SK-N-SH (cell line): ENCODE results near the gene CTCFL. TPM values are rescaled to one million over a fixed set of nuclear protein-coding genes. Genes with fewer than 3 reads are reported as not detected.

Source experiments
- CTCF ChIA-PET: fragments of 300-600, 350-600 bp; formaldehyde crosslinking; extraction: SDS; loops from one replicate; lab custom pipeline; 2021; lab: Yijun Ruan, JAX
- POLR2A ChIA-PET: fragments of 350-600 bp; sonication (Branson Sonifier 250); formaldehyde crosslinking; extraction: SDS; loops from one replicate; lab custom pipeline; 2020; ENCODE audit warnings: antibody characterized with exemption, inconsistent platforms; lab: Yijun Ruan, JAX
- DNase-seq: peaks from one replicate; pipeline ENCODE4 v3.0.0; 2012
- H2AFZ ChIP-seq: fragments of 200-600 bp; sonication (generic); 2 replicates; pipeline ENCODE4 v1.8.1; 2016; ENCODE audit warnings: antibody characterized with exemption, mild to moderate bottlenecking, low read depth
- H3F3A ChIP-seq: fragments of 200-600 bp; sonication (generic); replicated peaks from 2 replicates; pipeline ENCODE3; 2016; ENCODE audit warnings: antibody characterized with exemption, mild to moderate bottlenecking; ENCODE audit not compliant: insufficient read depth
- H3K27ac ChIP-seq, 2 experiments: fragments of 200-500 bp in 1 of 2; fragments of 200-600 bp in 1 of 2; sonication (Bioruptor generic) in 1 of 2; sonication (generic), shearing (Covaris generic) in 1 of 2; 2 replicates each; pipeline versions ENCODE4 v1.5.1 to v1.6.1; 2014 to 2016; ENCODE audit warnings: low read depth in 2 of 2, inconsistent platforms in 1 of 2, low read length in 1 of 2, mild to moderate bottlenecking in 1 of 2, mixed read lengths in 1 of 2
- H3K27me3 ChIP-seq: fragments of 200-600 bp; sonication (generic), shearing (Covaris generic); 2 replicates; pipeline ENCODE4 v1.6.1; 2016; ENCODE audit warnings: mixed run types; ENCODE audit not compliant: insufficient read depth
- H3K36me3 ChIP-seq, 2 experiments: fragments of 200-500 bp in 1 of 2; fragments of 200-600 bp in 1 of 2; sonication (Bioruptor generic) in 1 of 2; sonication (generic) in 1 of 2; replicated peaks in 1 of 2; 2 replicates each; pipeline versions ENCODE3 to v1.5.1; 2014 to 2016; ENCODE audit warnings: low read length in 1 of 2, mild to moderate bottlenecking in 1 of 2; ENCODE audit not compliant: insufficient read depth in 2 of 2, control insufficient read depth in 1 of 2
- H3K4me1 ChIP-seq, 2 experiments: fragments of 200-500 bp in 1 of 2; fragments of 200-600 bp in 1 of 2; sonication (Bioruptor generic) in 1 of 2; sonication (generic), shearing (Covaris generic) in 1 of 2; 2 replicates each; pipeline versions ENCODE4 v1.5.1 to v1.6.1; 2014 to 2016; ENCODE audit warnings: low read depth in 1 of 2, low read length in 1 of 2, mixed run types in 1 of 2; ENCODE audit not compliant: insufficient read depth in 2 of 2, control insufficient read depth in 1 of 2
- H3K4me2 ChIP-seq: fragments of 200-600 bp; sonication (generic), shearing (Covaris generic); 2 replicates; pipeline ENCODE4 v1.6.1; 2017; ENCODE audit warnings: mixed run types
- H3K4me3 ChIP-seq, 2 experiments: fragments of 200-500 bp in 1 of 2; fragments of 200-600 bp in 1 of 2; sonication (Bioruptor generic) in 1 of 2; sonication (generic), shearing (Covaris generic) in 1 of 2; 2 replicates each; pipeline versions ENCODE4 v1.5.1 to v1.8.1; 2014 to 2016; ENCODE audit warnings: low read depth in 2 of 2, inconsistent platforms in 1 of 2, low read length in 1 of 2, mild to moderate bottlenecking in 1 of 2, mixed read lengths in 1 of 2, moderate library complexity in 1 of 2
- H3K79me2 ChIP-seq: fragments of 200-600 bp; sonication (generic); 2 replicates; pipeline ENCODE4 v1.8.1; 2017; ENCODE audit warnings: mild to moderate bottlenecking; ENCODE audit not compliant: insufficient read depth
- H3K9ac ChIP-seq: fragments of 200-600 bp; sonication (generic); 2 replicates; pipeline ENCODE4 v1.6.1; 2017; ENCODE audit warnings: mixed run types
- H3K9me2 ChIP-seq: fragments of 200-600 bp; sonication (generic); 2 replicates; pipeline ENCODE4 v1.6.1; 2017; ENCODE audit warnings: mixed run types
- H3K9me3 ChIP-seq: fragments of 200-600 bp; sonication (generic); 2 replicates; pipeline ENCODE4 v1.6.1; 2017; ENCODE audit warnings: mixed run types, mild to moderate bottlenecking, moderate library complexity
- H4K20me1 ChIP-seq: fragments of 200-600 bp; sonication (generic); 2 replicates; pipeline ENCODE4 v1.6.1; 2017; ENCODE audit warnings: mild to moderate bottlenecking, mixed run types; ENCODE audit not compliant: insufficient read depth
- CTCF ChIP-seq: fragments of 200-600 bp; sonication (generic); IDR thresholded peaks from 2 replicates; pipeline ENCODE4 v1.6.1; 2017; ENCODE audit warnings: antibody characterized with exemption, mild to moderate bottlenecking, moderate library complexity
- ELF1 ChIP-seq: IDR thresholded peaks from 2 replicates; pipeline ENCODE4 v1.4.0; 2012
- EZH2phosphoT487 ChIP-seq: fragments of 200-600 bp; sonication (generic); IDR thresholded peaks from 2 replicates; pipeline ENCODE4 v1.6.1; 2017; ENCODE audit warnings: low read depth, mixed run types, mild to moderate bottlenecking, antibody characterized with exemption, moderate library complexity, borderline replicate concordance
- FOXJ3 ChIP-seq: sonication (generic); formaldehyde crosslinking; IDR thresholded peaks from 2 replicates; pipeline ENCODE4 v1.5.1; 2020; ENCODE audit warnings: mild to moderate bottlenecking, missing genetic modification reagents
- FOXM1 ChIP-seq: IDR thresholded peaks from 2 replicates; pipeline ENCODE4 v1.4.0; 2012; ENCODE audit warnings: low read depth, mild to moderate bottlenecking
- GABPA ChIP-seq: IDR thresholded peaks from 2 replicates; pipeline ENCODE4 v1.4.0; 2012; ENCODE audit warnings: low read depth, mild to moderate bottlenecking
- MXI1 ChIP-seq: IDR thresholded peaks from 2 replicates; pipeline ENCODE4 v1.6.1; 2012; ENCODE audit warnings: mild to moderate bottlenecking, low read depth, low read length, improper control_type of control experiment
- NFIC ChIP-seq: IDR thresholded peaks from 2 replicates; pipeline ENCODE4 v1.4.0; 2012; ENCODE audit warnings: borderline replicate concordance
- NRF1 ChIP-seq: IDR thresholded peaks from 2 replicates; pipeline ENCODE4 v1.6.1; 2012; ENCODE audit warnings: low read depth, mild to moderate bottlenecking, low read length
- PBX3 ChIP-seq: IDR thresholded peaks from 2 replicates; pipeline ENCODE4; 2012
- REST ChIP-seq: IDR thresholded peaks from 2 replicates; pipeline ENCODE4 v1.6.1; 2012; ENCODE audit warnings: mild to moderate bottlenecking, low read depth, low read length, moderate library complexity
- RFX5 ChIP-seq: IDR thresholded peaks from 2 replicates; pipeline ENCODE4 v1.6.1; 2012; ENCODE audit warnings: mild to moderate bottlenecking, improper control_type of control experiment, low read length
- RXRA ChIP-seq: IDR thresholded peaks from 2 replicates; pipeline ENCODE4 v1.4.0; 2012; ENCODE audit warnings: low read depth, mild to moderate bottlenecking, borderline replicate concordance
- SIN3A ChIP-seq: IDR thresholded peaks from 2 replicates; pipeline ENCODE4 v1.6.1; 2012; ENCODE audit warnings: low read depth, mild to moderate bottlenecking, low read length, moderate library complexity, borderline replicate concordance
- SMC3 ChIP-seq: IDR thresholded peaks from 2 replicates; pipeline ENCODE4 v1.6.1; 2012; ENCODE audit warnings: low read depth, low read length, improper control_type of control experiment
- TAF1 ChIP-seq: IDR thresholded peaks from 2 replicates; pipeline ENCODE4 v1.6.1; 2012; ENCODE audit warnings: low read depth, mild to moderate bottlenecking, low read length, moderate library complexity, borderline replicate concordance
- TEAD4 ChIP-seq: IDR thresholded peaks from 2 replicates; pipeline ENCODE4 v1.4.0; 2012; ENCODE audit warnings: mild to moderate bottlenecking, borderline replicate concordance; ENCODE audit not compliant: insufficient read depth
- USF1 ChIP-seq: IDR thresholded peaks from 2 replicates; pipeline ENCODE4 v1.4.0; 2012; ENCODE audit warnings: low read depth, borderline replicate concordance
- USF2 ChIP-seq: fragments of 150-350 bp; IDR thresholded peaks from 2 replicates; pipeline ENCODE4 v1.6.1; 2017; ENCODE audit warnings: antibody characterized with exemption, low read length, low read depth, borderline replicate concordance
- ZBTB33 ChIP-seq: IDR thresholded peaks from 2 replicates; pipeline ENCODE4 v1.4.0; 2012; ENCODE audit warnings: low read depth, borderline replicate concordance
- WGBS: methylation state at CpG from one replicate; pipeline ENCODE4 v1.1.6; 2017; ENCODE audit warnings: low lambda C conversion rate; 5-methylcytosine and 5-hydroxymethylcytosine counted together
- polyA plus RNA-seq, 3 experiments: library from polyadenylated mRNA; depleted of rRNA; stranded (reverse); fragments of >200 nt; gene quantifications; 2 replicates each; pipeline ENCODE4 v1.2.3, GENCODE V29; 2012

CTCFL gene
- polyA plus RNA-seq, 1 of the 3 experiments (the other 2 are of a cell fraction) = not detected

- ChIA-PET POLR2A (no interaction called here), CTCF (no interaction called here)
- DNase-seq = no peak
- no peaks in the 10 kb centered on the region for H3K36me3 ChIP-seq
- no peak overlapping the region for H3K4me3 ChIP-seq
- H3K9me3 ChIP-seq = no peaks in the 10 kb centered on the region
- WGBS = 77% methylated on average over 6 of the region's 6 CpGs
- no peaks in the 10 kb centered on the region for H4K20me1 ChIP-seq
- H3K27ac ChIP-seq = no peak overlapping the region
- no peak overlapping the region for H2AFZ ChIP-seq
- peaks cover 16% of the 10 kb centered on the region; the same call in 1 of the 2 replicates for H3K27me3 ChIP-seq
- H3F3A ChIP-seq = no peaks in the 10 kb centered on the region
- no peaks in the 10 kb centered on the region for H3K4me1 ChIP-seq
- no peaks in the 10 kb centered on the region for H3K9me2 ChIP-seq
- H3K9ac ChIP-seq = no peak overlapping the region
- TF ChIP-seq SIN3A (no peak), NRF1 (no peak), RXRA (no peak), ZBTB33 (no peak), EZH2phosphoT487 (no peak), ELF1 (no peak), REST (no peak), NFIC (no peak), FOXM1 (no peak), CTCF (no peak), MXI1 (no peak), GABPA (no peak), FOXJ3 (CRISPR knock-in tag) (no peak), USF1 (no peak), SMC3 (no peak), PBX3 (no peak), TEAD4 (no peak), USF2 (no peak), TAF1 (no peak), RFX5 (no peak)
- TF ChIP-seq, all 33 proteins: peak for 0
- H3K4me2 ChIP-seq = no peak overlapping the region
- H3K79me2 ChIP-seq = no peaks in the 10 kb centered on the region
Observed at GRCh38 chr20:57552471-57552870, 27.5 kb upstream of the CTCFL start.
